Astrocyte of the cerebellum (primary cell): Measurements from ENCODE around the gene SERPINH1.

ENCODE experiments used
- DNase-seq: peaks from one replicate; pipeline ENCODE4 v3.0.0-alpha.2; 2011; ENCODE audit warnings: low read depth
- H3K4me3 ChIP-seq: 2 replicates; pipeline ENCODE4 v1.5.1; 2011; ENCODE audit warnings: mild to moderate bottlenecking, low read depth, low read length, moderate library complexity
- in situ Hi-C: cut with HindIII; loops from 2 replicates; pipeline ENCODE4 v1.10.0; 2017; ENCODE audit warnings: low sequenced_read_pairs
- TF ChIP-seq, protein P1 (sequence below): IDR thresholded peaks from 2 replicates; pipeline ENCODE4 v1.5.1; 2012; ENCODE audit warnings: low read length, low read depth, moderate library complexity, mild to moderate bottlenecking; ENCODE audit errors: missing control alignments

The SERPINH1 gene

DNA sequence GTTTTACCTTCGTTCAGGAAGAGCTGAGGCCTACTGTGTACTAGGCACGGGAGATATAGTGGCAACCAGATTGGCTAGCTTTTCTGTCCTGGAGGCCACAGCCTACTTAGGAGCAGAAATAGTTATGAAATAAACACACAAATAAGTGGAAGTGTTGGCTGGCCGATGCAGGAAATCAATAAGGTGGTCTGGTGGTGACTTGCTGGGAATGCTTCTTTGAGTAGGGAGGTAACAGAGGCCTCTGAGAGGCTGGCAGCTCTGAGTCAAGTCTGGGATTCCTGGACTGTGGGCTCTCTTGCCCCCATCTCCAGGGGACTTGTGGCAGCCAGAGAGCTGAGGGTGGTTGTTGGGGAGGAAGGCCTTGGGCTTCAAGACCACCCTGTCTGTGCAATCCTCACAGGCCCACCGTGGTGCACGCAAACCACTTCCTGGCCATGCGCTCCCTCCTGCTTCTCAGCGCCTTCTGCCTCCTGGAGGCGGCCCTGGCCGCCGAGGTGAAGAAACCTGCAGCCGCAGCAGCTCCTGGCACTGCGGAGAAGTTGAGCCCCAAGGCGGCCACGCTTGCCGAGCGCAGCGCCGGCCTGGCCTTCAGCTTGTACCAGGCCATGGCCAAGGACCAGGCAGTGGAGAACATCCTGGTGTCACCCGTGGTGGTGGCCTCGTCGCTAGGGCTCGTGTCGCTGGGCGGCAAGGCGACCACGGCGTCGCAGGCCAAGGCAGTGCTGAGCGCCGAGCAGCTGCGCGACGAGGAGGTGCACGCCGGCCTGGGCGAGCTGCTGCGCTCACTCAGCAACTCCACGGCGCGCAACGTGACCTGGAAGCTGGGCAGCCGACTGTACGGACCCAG lies 4.1 kb downstream of the SERPINH1 start:
- peak overlapping the region; percentile 80 for H3K4me3 ChIP-seq
- TF ChIP-seq, protein P1, sequence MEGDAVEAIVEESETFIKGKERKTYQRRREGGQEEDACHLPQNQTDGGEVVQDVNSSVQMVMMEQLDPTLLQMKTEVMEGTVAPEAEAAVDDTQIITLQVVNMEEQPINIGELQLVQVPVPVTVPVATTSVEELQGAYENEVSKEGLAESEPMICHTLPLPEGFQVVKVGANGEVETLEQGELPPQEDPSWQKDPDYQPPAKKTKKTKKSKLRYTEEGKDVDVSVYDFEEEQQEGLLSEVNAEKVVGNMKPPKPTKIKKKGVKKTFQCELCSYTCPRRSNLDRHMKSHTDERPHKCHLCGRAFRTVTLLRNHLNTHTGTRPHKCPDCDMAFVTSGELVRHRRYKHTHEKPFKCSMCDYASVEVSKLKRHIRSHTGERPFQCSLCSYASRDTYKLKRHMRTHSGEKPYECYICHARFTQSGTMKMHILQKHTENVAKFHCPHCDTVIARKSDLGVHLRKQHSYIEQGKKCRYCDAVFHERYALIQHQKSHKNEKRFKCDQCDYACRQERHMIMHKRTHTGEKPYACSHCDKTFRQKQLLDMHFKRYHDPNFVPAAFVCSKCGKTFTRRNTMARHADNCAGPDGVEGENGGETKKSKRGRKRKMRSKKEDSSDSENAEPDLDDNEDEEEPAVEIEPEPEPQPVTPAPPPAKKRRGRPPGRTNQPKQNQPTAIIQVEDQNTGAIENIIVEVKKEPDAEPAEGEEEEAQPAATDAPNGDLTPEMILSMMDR = no peak
- DNase-seq = no peak
- in situ Hi-C loops = no loop called here

DNA sequence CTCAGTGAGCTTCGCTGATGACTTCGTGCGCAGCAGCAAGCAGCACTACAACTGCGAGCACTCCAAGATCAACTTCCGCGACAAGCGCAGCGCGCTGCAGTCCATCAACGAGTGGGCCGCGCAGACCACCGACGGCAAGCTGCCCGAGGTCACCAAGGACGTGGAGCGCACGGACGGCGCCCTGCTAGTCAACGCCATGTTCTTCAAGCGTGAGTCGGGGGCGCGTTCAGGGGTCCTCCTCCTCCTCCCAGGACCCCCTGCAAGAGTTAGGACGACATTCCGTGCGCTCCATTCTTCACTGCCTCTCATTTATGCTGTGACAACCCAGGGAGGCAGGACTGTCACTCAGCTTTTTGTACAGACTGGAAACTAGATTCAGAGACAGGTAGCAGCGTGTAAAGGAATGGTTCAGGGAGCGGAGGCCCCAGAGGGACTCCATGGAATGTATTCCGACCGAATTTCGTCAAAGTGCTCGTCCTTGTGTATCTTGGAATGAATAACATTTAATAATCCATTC lies 4.8 kb downstream of the SERPINH1 start:
- no peak overlapping the region for H3K4me3 ChIP-seq
- in situ Hi-C loops = no loop called here
- TF ChIP-seq, protein P1 = no peak
- no peak for DNase-seq

DNA sequence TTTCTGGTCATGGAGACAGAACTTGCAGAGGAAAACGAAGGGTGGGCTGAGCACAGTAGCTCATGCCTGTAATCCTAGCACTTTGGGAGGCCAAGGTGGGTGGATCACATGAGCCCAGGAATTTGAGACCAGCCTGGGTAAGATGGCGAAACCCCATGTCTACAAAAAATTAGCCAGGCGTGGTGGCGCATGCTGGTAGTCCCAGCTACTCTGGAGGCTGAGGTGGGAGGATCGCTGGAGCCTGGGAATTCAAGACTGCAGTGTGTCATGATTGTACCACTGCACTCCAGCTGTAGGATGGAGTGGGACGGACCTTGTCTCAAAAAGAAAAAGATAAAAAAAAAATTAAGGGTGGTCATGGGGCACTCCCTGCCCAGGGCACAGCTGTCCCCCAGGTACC lies 5.9 kb downstream of the SERPINH1 start:
- in situ Hi-C loops = no loop called here
- TF ChIP-seq, protein P1 = no peak
- no peak for DNase-seq
- H3K4me3 ChIP-seq = no peak overlapping the region

DNA sequence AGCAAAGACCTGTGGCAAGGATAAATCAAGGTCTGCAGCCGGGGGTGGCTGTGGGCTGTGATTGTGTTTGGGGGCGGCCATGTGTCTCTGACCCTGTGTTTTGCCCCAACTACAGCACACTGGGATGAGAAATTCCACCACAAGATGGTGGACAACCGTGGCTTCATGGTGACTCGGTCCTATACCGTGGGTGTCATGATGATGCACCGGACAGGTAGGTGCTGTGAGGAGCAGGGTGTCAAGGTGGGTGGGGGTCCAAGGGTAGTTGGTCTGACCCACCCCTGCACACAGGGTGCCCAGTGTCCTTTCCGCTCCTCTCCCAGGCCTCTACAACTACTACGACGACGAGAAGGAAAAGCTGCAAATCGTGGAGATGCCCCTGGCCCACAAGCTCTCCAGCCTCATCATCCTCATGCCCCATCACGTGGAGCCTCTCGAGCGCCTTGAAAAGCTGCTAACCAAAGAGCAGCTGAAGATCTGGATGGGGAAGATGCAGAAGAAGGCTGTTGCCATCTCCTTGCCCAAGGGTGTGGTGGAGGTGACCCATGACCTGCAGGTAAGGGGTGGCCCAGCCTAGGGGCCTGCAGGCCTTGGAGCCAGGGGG lies 6.7 kb downstream of the SERPINH1 start:
- H3K4me3 ChIP-seq = no peak overlapping the region
- TF ChIP-seq, protein P1 = no peak
- in situ Hi-C loops = no loop called here
- DNase-seq = no peak

DNA sequence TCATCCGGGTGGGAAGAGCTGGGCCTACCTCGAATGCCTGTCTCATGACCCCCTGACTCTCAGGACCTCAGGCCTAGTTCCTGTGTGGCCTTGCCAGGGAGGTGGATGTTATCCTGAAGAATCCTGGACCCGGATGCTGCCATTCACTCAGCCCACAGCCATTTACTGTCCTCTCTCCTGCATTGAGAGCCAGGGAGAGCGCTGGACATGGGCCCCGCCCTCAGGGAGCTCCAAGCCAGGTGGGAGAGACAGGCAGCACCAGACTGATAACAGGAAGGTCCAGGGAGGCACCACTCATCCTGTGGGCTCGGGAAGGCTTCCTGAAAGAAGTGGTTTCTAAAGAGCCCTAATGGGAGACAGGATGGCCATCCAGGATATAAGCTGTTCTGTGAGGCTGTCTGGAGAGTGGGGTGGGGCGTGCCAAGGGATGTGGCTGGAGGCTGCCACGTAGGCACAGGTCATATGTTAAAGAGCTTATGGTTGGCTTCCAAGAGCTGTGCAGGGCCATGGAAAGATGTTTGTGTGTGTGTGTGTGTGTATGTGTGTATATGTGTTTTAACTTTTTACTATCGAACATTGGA lies 8.6 kb downstream of the SERPINH1 start:
- in situ Hi-C loops = loop anchor here (5.0 kb wide), 1 partner anchor 48 kb away; no protein-coding TSS in a partner anchor
- TF ChIP-seq, protein P1 = no peak
- H3K4me3 ChIP-seq = no peak overlapping the region
- no peak for DNase-seq

DNA sequence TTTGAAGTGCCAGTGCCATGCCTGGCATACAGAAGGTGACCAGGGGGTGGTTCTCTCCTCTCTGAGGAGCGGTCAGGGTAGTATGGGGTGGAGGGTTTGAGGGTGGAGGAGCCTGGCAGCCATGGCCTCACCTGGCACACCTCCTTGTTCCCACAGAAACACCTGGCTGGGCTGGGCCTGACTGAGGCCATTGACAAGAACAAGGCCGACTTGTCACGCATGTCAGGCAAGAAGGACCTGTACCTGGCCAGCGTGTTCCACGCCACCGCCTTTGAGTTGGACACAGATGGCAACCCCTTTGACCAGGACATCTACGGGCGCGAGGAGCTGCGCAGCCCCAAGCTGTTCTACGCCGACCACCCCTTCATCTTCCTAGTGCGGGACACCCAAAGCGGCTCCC lies 9.6 kb downstream of the SERPINH1 start:
- no peak for DNase-seq
- no peak overlapping the region for H3K4me3 ChIP-seq
- in situ Hi-C loops = loop anchor here (5.0 kb wide), 1 partner anchor 49 kb away; no protein-coding TSS in a partner anchor
- TF ChIP-seq, protein P1 = no peak
